SW480 (cell line): ENCODE results near the gene SMIM32.
A peak's percentile ranks its signal among the peaks of the same experiment; 100 is the strongest.

ENCODE experiments used
- DNase-seq: peaks from one replicate; pipeline ENCODE4 v3.0.0-alpha.2; 2016; ENCODE audit warnings: low spot score

Gene SMIM32

GRCh38 chr5:136207631-136208030 lies 14.7 kb upstream of the SMIM32 start:
- DNase-seq: no peak

GRCh38 chr5:136206361-136206760 lies 13.4 kb upstream of the SMIM32 start:
- no peak for DNase-seq

GRCh38 chr5:136205941-136206340 lies 13.0 kb upstream of the SMIM32 start:
- DNase-seq: no peak

GRCh38 chr5:136205061-136205702 lies 12.2 kb upstream of the SMIM32 start:
- DNase-seq: no peak

GRCh38 chr5:136203303-136203922 lies 10.5 kb upstream of the SMIM32 start:
- DNase-seq: no peak

GRCh38 chr5:136202469-136203205 lies 9.7 kb upstream of the SMIM32 start:
- DNase-seq: no peak

GRCh38 chr5:136201870-136202269 lies 8.9 kb upstream of the SMIM32 start:
- no peak for DNase-seq

GRCh38 chr5:136200761-136201160 lies 7.8 kb upstream of the SMIM32 start:
- DNase-seq: no peak

GRCh38 chr5:136200130-136200529 lies 7.2 kb upstream of the SMIM32 start:
- DNase-seq: no peak

- no peak for DNase-seq
Measured at GRCh38 chr5:136199408-136199807, 6.4 kb upstream of the SMIM32 start.

GRCh38 chr5:136198453-136198852 lies 5.5 kb upstream of the SMIM32 start:
- no peak for DNase-seq

GRCh38 chr5:136197462-136198142 lies 4.6 kb upstream of the SMIM32 start:
- DNase-seq: no peak

GRCh38 chr5:136195971-136196820 lies 3.2 kb upstream of the SMIM32 start:
- peak; percentile 16 for DNase-seq

- no peak for DNase-seq
Measured at GRCh38 chr5:136194576-136194975, 1.6 kb upstream of the SMIM32 start.

GRCh38 chr5:136193322-136193935 lies 467 bp upstream of the SMIM32 start:
- peak; percentile 30 for DNase-seq

- peak; percentile 47 for DNase-seq
Measured at GRCh38 chr5:136192015-136192525, 892 bp downstream of the SMIM32 start.

GRCh38 chr5:136191304-136192014 lies 1.5 kb downstream of the SMIM32 start:
- no peak for DNase-seq

GRCh38 chr5:136190904-136191303 lies 2.1 kb downstream of the SMIM32 start:
- DNase-seq: no peak

GRCh38 chr5:136190091-136190720 lies 2.8 kb downstream of the SMIM32 start:
- no peak for DNase-seq

- DNase-seq: no peak
Measured at GRCh38 chr5:136188859-136189258, 4.1 kb downstream of the SMIM32 start.
